Colonic mucosa (tissue), 4 donors: Measurements from ENCODE around the gene BTG2. TPM values are rescaled to one million over a fixed set of nuclear protein-coding genes. Genes with fewer than 3 reads are reported as not detected.
"Not testable (repeated sequence)": the region's sequence is repeated elsewhere in the genome, so short reads cannot be mapped to it uniquely, and the experiment has no call there.

Source experiments
- DNase-seq: peaks from one replicate; pipeline ENCODE4 v3.0.0-alpha.2; 2020
- H3K27ac ChIP-seq: fragments of 200-600 bp; one replicate; pipeline ENCODE4 v1.8.0; 2021
- H3K27me3 ChIP-seq: fragments of 200-600 bp; one replicate; pipeline ENCODE4 v1.8.0; 2021
- H3K36me3 ChIP-seq: fragments of 200-600 bp; one replicate; pipeline ENCODE4 v1.8.0; 2021
- H3K4me1 ChIP-seq: fragments of 200-600 bp; one replicate; pipeline ENCODE4 v1.8.0; 2021; ENCODE audit warnings: mild to moderate bottlenecking
- H3K4me3 ChIP-seq: fragments of 200-600 bp; one replicate; pipeline ENCODE4 v1.8.0; 2021
- H3K9ac ChIP-seq, 2 donors: one replicate each; pipeline ENCODE4 v1.7.0; 2013; ENCODE audit warnings: control low read depth in 2 of 2, low read depth in 2 of 2, low read length in 2 of 2
- H3K9me3 ChIP-seq: fragments of 200-600 bp; one replicate; pipeline ENCODE4 v1.8.0; 2021
- CTCF ChIP-seq: fragments of 200-600 bp; IDR thresholded peaks from one replicate; pipeline ENCODE4 v1.8.0; 2022; ENCODE audit warnings: antibody characterized with exemption, mild to moderate bottlenecking
- intact Hi-C: fragments of 100-400 bp; cut with DNase I; formaldehyde crosslinking; loops from one replicate; pipeline ENCODE4 v1.14.1; 2022
- total RNA-seq, 2 donors: library from RNA; stranded (reverse); fragmentation: NEBNext Ultra II Directional in 1 of 2; extraction: Animal tissue kit (Norgen Biotek cat#: 25700) in 1 of 2; gene quantifications; one replicate each; pipeline ENCODE4 v1.2.1, GENCODE V29; 2021
- donor health status: healthy.
- donor health status: DM: no; HTN: no; CAD: no.
- donor health status: DM: no; HTN: no; CAD: no.

BTG2 gene
- total RNA-seq, 2 donors from 2014 or later: 66.4 to 88.0 TPM

- no peak for DNase-seq
- intact Hi-C loops: loop anchor here (5.0 kb wide), 1 partner anchor 37 kb away; no protein-coding TSS in a partner anchor
- peak overlapping the region in 1 of 2 donors; percentile 100 for H3K9ac ChIP-seq
Measured at GRCh38 chr1:203308923-203309331, 3.6 kb downstream of the BTG2 start.

GRCh38 chr1:203311368-203312301 lies 6.3 kb downstream of the BTG2 start:
- no peak overlapping the region for H3K9ac ChIP-seq
- DNase-seq: no peak
- intact Hi-C loops: no loop called here

More at GRCh38 chr1:203308923-203309331, 3.6 kb downstream of the BTG2 start:
- no peak for TF ChIP-seq CTCF
- no peaks in the 10 kb centered on the region for H3K27me3 ChIP-seq
- H3K4me1 ChIP-seq: peaks cover 10% of the 10 kb centered on the region
- H3K36me3 ChIP-seq: no peaks in the 10 kb centered on the region
- no peak overlapping the region for H3K4me3 ChIP-seq
- H3K9me3 ChIP-seq: no peaks in the 10 kb centered on the region
- H3K27ac ChIP-seq: no peak overlapping the region

GRCh38 chr1:203314025-203314759 lies 8.9 kb downstream of the BTG2 start:
- H3K36me3 ChIP-seq, H3K4me1 ChIP-seq, intact Hi-C loops, H3K27ac ChIP-seq, H3K27me3 ChIP-seq, H3K4me3 ChIP-seq, H3K9me3 ChIP-seq, DNase-seq, H3K9ac ChIP-seq: not testable (repeated sequence)

More at GRCh38 chr1:203311368-203312301, 6.3 kb downstream of the BTG2 start:
- no peaks in the 10 kb centered on the region for H3K27me3 ChIP-seq
- no peaks in the 10 kb centered on the region for H3K9me3 ChIP-seq
- H3K36me3 ChIP-seq: no peaks in the 10 kb centered on the region
- no peak overlapping the region for H3K27ac ChIP-seq
- peaks cover 16% of the 10 kb centered on the region for H3K4me1 ChIP-seq
- TF ChIP-seq CTCF: no peak
- H3K4me3 ChIP-seq: no peak overlapping the region

- H3K27me3 ChIP-seq: no peaks in the 10 kb centered on the region
- no peaks in the 10 kb centered on the region for H3K9me3 ChIP-seq
- no peaks in the 10 kb centered on the region for H3K36me3 ChIP-seq
- H3K4me1 ChIP-seq: peaks cover 24% of the 10 kb centered on the region
- H3K27ac ChIP-seq: peak overlapping the region; percentile 79
- peak overlapping the region in 1 of 2 donors; percentile 73 for H3K9ac ChIP-seq
- peak; percentile 85 for DNase-seq
- H3K4me3 ChIP-seq: no peak overlapping the region
- TF ChIP-seq CTCF: no peak
- intact Hi-C loops: no loop called here
Measured at GRCh38 chr1:203316626-203317093, 11.3 kb downstream of the BTG2 start.

GRCh38 chr1:203317429-203318228 lies 12.3 kb downstream of the BTG2 start:
- intact Hi-C loops: no loop called here
- H3K27ac ChIP-seq: peak overlapping the region; percentile 79
- H3K27me3 ChIP-seq: no peaks in the 10 kb centered on the region
- H3K4me3 ChIP-seq: no peak overlapping the region
- peaks cover 31% of the 10 kb centered on the region for H3K4me1 ChIP-seq
- peak; percentile 61 for DNase-seq
- H3K9ac ChIP-seq: peak overlapping the region in 1 of 2 donors; percentile 73
- TF ChIP-seq CTCF: no peak
- H3K36me3 ChIP-seq: no peaks in the 10 kb centered on the region
- H3K9me3 ChIP-seq: no peaks in the 10 kb centered on the region
